Measurements from ENCODE around the gene SLC12A8.

The SLC12A8 gene

DNA sequence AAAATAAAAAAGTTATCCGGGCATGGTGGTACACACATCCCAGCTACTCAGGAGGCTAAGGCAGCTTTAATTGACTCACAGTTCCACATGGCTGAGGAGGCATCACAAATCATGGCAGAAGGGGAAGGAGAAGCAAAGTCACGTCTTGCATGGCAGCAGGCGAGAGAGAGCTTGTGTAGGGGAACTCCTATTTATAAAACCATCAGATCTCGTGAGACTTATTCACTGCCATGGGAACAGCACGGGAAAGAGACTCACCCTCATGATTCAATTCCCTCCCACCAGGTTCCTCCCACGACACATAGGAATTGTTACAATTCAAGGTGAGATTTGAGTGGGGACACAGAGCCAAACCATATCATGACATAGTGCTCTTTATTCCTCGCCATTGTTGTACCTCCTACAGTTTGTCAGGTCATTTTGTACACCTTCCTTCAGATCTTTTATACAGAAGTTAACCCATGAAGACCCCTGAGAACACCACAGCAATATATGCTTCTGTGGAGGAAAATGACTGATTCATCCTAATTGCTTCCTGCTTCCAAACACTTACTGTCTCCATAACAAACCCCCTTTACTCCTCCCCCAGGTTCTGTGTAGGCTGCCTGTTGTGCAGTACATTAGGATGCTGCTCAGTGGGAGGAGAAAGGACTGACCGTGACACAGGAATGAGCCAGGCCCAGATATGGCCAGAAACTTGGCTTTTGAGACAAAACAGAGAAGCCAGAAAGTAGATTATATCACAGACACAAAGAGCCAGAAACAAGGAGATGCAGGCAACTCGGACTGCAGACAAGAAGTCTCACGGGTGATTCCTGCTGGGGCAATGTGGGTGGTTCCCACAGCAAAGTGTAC, 88.9 kb downstream of the SLC12A8 start:
- no peak overlapping the region for H3K4me3 ChIP-seq (ENCODE audit: low read length)
- no peak for DNase-seq (ENCODE audit: low read depth, low spot score)

DNA sequence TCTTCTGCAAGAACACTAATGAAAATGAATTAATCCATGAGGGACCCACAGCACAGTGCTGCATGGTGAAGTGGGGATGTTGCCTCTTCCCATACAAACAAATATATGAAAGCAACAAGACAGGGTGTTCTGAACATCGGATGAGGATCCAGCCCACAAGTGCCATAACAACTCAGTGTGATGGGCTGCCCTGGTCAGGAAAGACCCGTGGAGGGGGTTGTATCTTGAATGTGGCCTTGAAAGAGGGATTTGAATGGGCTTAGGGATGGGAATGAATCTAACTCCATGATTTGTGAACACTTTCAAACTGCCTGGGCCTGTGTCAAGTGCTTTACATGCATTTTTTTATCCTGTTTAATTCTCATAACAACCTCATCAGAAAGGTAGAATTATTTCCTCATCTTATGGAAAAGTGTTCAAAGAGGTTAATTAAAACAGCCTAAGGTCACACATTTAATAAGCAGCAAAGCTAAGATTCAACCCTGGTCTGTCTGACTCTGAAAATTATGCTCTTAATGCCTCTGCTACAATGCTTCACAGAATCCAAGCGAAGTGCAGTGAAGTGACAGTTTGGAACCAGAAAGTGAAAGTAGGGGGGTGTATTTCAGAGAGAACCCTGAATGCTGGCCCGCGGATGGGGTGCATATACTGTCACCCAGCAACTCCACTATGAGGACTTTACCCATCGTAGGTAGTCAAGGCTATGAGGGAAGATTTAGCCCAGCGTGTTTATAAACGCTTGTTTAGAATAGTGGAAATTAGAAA, 91.1 kb downstream of the SLC12A8 start:
- H3K4me3 ChIP-seq (ENCODE audit: low read length) = no peak overlapping the region
- no peak for DNase-seq (ENCODE audit: low read depth, low spot score)

DNA sequence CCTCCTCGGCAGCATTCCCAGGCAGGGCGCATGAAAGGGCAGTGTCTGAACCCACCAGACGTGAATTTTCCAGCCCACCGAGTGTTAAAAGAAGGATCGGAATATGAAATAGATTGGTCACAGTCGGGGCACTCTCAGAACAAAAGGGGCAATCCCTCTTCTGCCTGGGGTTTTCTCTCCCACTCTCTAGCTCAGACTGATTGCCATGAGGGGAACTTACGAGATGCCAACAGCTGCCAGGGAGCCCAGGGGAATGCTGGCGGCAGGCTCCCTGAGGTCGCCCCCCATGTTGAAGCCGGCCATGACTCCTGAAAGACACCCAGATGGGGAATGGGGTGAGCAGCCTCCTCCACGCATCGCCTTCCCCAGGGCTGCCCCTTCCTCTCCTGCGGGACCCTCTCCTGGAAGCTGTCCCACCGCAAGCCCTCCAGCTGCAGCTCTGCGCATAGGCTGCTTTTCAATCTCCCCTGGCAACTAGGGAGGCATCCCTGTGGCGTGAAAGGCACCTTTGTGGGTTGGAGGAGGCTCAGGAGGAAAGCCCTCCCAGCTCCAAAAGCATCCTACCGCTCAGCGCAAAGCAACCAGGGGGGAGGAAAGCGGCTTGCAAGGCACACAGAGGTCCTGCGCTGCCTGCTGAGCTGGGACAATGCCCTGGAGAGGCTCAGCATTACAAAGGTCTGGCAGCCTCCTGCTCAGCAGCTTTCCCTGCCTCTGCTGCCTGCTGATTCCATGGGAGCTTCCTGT, 92.0 kb downstream of the SLC12A8 start:
- DNase-seq (ENCODE audit: low read depth, low spot score) = no peak
- no peak overlapping the region for H3K4me3 ChIP-seq (ENCODE audit: low read length)

DNA sequence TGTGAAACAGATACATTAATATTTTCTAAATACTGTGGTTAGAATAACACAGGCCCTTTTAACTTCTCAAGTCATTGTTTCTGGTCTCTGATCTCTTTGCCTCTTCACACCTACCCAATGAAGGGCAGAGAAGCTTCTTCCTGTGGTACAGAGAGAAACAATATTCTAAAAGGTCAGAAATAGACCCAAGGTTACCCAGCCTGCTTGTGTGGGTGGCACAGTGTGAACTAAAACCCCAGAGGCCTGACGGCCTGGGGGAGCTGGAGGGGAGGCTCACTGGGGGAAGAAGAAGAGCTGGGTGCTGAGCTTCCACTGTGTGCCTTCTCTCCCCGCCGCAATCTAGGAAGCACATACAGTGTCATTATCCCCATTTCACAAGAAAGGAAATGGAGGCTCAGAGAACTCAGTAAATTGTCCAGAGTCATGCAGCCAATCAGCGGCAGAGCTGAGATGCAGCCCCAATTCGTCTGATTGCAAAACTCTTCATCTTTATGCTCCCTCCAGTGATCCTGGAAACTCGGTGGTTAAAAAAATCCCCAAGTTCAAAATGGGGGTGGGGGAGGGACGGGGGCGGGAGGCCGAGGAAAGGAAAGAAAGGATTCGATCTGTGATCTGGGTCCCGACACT, 92.7 kb downstream of the SLC12A8 start:
- DNase-seq (ENCODE audit: low read depth, low spot score) = no peak
- no peak overlapping the region for H3K4me3 ChIP-seq (ENCODE audit: low read length)

DNA sequence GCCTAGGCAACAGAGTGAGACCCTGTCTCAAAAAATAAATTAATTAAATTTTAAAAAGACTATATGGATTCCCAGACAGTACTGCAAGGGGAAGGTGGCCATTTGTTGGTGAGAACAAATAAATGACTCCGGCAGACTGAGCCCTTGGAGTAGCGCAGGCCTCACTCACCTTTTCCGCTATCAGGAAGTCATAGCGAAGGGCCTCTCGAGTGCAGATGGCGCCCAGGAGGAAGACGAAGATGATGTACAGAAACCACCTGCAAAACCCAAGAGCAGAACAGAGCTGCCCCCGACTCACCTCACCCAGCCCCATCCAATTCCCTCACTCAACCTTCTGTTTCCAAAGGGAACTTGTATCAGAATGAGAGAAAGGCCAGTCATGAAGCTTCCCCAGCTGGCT, 93.9 kb downstream of the SLC12A8 start:
- H3K4me3 ChIP-seq (ENCODE audit: low read length) = no peak overlapping the region
- no peak for DNase-seq (ENCODE audit: low read depth, low spot score)

DNA sequence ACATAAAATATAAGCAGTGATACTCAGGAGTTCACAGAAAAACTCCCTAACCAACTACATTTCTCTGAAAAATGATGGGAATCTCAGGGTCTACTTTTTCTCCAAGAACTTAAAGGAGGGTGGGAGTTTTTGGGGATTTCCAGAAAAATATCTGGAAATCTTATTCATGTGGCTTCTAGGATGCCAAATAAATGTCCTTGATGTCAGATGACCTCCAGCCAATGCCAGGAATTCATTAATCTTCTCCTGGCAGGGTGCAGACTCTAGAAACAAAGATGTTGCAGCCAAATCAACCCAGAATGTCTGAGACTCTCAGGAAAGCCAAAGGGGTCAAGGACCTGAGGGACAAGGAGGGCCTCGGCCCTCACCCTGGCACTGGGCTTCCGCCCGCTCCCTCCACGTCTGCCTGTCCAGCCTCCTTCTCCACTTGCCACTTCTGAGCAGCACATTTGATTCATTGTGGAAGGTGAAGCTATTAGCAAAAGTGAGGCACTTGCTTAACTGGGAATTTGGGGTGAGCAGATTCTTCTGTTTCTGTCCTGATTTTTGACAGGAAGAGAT, 94.8 kb downstream of the SLC12A8 start:
- DNase-seq (ENCODE audit: low read depth, low spot score) = no peak

DNA sequence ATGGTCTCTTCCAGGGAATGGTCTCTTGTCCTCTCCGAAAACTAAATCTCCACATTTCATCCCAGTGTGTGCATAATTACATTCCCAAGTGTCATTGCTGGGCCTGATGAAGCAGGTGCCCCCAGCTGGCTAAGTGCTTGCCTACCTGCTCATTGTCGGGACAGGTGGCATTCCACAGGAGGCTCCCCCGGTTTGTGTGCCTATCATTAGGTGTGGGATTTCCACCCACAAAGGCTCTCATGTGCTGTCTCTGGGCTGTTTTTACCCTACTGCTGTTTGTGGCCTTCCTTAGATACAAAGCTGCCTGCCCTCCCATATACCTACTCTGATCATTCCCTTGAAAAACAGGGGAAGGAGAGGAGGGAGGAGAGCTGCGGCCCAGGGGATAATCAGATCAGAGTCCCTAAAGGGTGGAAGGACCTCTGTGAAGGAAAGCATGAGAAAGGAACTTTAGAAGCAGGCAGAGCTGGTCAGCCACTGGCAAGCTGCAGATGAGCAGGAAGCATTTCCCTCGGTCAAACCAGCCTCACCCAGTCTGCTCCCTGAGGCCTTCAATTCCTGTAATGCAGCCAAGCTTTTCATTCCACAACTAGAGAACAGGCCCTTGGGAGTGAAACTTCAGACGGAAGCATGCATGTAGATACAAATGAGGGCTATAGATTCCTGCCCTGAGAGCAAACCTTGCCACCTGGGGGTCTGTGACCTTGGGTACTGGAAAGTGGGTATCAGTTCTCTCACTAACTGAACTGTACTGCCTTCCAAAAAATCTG, 96.1 kb downstream of the SLC12A8 start:
- no peak overlapping the region for H3K4me3 ChIP-seq (ENCODE audit: low read length)
- no peak for DNase-seq (ENCODE audit: low read depth, low spot score)

More for the DNA sequence above, 94.8 kb downstream of the SLC12A8 start:
- H3K4me3 ChIP-seq (ENCODE audit: low read length) = no peak overlapping the region

DNA sequence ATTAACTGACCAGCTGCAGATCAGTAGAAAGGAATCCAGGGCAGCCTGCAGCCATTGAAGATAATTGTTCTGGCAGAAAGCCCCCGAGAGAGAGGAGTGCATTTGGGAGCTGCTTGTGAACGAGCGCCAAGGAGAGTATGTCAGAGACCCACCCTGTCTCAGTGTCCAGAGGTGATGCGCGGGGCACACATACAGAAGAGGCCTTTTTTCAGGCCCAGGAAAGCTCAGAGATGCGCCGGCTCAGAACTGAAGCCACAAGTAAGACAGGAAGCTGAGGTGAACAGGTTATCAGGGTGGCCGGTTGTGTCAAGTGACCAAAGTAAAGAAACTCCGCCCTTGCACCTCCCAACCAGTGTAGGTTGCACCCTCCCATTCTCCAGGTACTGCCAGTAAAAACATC, 96.9 kb downstream of the SLC12A8 start:
- H3K4me3 ChIP-seq (ENCODE audit: low read length) = no peak overlapping the region
- DNase-seq (ENCODE audit: low read depth, low spot score) = no peak

DNA sequence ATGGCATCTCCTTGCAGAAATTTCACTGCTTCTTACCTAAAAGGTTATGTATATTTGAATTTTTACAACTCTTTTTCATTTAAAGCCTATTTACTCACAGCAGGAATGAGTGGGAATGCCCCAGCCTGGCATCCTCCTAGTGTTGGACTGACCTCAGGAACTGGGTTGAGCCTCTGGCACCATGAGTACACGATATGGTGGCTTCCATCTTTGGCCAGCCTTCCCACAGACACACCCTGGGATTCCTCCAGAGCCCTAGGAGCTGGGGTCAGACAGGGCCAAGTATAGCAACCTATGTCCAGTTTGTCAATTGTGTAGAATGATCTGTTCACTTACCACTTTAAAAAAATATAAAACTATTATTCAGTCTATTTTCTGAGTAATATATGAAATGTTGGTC, 99.6 kb downstream of the SLC12A8 start:
- H3K4me3 ChIP-seq (ENCODE audit: low read length) = no peak overlapping the region
- DNase-seq (ENCODE audit: low read depth, low spot score) = no peak

DNA sequence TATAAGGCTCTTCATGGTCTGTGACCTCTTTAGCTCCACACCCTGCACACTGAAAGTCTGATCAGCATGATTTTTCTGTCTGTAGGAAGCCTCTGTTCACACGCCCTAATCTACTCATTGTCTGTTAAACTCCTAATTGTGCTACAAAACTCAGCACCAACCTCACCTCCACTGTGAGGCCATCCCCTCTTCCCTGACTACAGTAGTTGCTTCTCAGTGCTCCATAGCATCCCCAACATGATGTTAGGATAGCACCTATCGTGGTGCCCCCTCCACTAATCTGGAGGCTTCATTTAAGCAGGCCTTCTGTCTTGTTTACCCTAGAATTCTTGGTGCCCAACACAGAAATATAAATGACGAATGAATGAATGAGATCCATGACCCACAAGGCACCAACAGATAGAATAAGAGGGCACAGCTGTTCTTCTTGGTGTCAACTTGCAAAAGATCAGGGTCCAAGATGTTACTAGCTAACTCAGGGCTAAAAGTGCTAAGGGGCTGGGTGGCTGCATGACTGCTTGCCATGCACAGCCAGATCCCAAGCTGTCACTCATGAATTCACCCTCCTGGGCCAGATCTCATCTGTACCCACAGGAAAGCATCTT, 101.6 kb downstream of the SLC12A8 start:
- no peak for DNase-seq (ENCODE audit: low read depth, low spot score)
- no peak overlapping the region for H3K4me3 ChIP-seq (ENCODE audit: low read length)

DNA sequence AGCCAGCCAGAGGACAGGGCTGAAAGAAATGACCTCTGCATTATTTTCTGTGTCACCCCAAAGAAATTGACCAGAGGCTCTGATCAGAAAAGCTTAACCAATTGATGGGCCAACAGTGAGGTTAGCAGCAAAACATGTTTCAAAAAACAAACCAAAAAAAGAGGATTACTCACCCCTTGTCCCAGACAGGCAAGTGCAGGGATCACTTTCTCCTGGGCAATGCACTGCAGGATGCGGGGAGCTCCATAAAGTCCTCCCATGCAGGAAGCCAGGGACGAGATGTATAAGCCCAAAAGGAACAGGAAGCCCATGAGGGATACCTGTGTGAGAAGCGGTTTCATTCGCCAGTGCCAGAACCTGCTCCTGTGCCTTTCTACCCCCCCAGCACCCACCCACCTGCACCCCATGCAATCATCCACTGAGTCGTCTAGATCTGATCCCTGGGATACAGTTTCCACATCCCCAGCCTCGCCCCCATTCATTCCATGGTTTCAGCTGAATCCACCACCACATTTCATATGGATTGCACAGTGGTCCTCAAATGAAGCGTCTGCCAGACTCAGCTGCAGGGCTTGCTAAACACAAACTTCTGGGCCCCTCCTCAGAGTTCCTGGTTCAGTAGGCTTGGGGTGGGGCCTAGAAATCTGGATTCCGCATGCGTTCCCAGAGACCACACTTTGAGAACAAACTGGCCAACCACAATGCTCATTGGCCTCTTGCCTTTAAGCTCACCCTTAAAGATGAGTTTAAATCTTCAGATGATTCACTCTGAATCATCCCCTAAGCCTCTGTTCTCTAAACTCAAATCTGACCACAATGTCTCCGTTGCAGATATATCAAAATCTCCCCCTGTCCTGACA, 102.3 kb downstream of the SLC12A8 start:
- DNase-seq (ENCODE audit: low read depth, low spot score) = no peak
- no peak overlapping the region for H3K4me3 ChIP-seq (ENCODE audit: low read length)

DNA sequence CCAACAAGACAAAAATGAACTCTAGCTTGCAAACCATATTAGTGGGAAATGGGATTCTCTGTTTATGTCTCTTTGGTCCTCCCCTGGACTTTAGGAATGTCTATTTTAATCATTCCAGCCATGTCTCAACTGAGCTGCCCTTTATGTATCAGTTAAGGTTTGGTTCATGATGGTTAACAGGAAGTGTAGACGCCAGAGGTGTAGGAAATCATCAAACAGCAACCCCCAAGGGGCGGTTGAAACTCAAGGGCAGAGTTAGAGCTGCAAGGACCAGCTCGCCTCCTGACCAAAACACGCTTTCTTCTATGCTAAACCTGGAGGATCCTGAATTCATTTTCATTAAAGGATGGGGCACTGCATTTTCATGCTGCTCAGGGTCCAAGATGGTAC, 103.0 kb downstream of the SLC12A8 start:
- H3K4me3 ChIP-seq (ENCODE audit: low read length) = no peak overlapping the region
- no peak for DNase-seq (ENCODE audit: low read depth, low spot score)

DNA sequence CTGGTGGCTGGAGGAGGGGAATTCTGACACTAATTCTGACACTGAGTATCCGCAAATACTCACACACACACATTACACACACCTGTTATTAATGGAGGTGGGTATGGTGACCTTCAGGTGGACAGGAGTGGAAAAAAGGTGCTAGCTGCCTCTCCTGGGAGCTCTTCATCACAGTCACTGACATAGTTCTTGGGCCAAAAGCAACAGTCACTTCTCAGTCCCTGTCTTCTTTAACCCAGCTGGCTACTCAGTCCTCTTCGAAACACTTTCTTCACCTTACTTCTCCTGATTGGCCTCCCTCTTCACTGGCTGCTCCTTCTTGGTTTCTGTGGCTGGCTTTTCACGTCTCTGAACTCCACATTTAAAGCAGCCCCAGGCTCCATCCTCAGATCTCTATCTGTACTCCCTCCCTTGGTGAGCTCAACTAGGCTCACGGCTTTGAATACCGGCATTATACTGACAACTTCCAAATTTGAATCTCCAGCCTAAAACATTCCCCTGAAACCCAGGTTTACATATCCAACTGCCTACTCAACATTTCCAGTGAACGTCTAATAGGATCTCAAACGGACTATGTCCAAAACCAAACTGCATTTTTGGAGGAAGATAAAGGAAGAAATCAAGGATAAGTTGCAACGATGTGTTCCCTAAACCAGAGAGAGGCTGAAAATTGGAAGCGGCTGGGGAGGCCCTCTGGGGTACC, 103.6 kb downstream of the SLC12A8 start:
- H3K4me3 ChIP-seq (ENCODE audit: low read length) = no peak overlapping the region
- DNase-seq (ENCODE audit: low read depth, low spot score) = no peak

DNA sequence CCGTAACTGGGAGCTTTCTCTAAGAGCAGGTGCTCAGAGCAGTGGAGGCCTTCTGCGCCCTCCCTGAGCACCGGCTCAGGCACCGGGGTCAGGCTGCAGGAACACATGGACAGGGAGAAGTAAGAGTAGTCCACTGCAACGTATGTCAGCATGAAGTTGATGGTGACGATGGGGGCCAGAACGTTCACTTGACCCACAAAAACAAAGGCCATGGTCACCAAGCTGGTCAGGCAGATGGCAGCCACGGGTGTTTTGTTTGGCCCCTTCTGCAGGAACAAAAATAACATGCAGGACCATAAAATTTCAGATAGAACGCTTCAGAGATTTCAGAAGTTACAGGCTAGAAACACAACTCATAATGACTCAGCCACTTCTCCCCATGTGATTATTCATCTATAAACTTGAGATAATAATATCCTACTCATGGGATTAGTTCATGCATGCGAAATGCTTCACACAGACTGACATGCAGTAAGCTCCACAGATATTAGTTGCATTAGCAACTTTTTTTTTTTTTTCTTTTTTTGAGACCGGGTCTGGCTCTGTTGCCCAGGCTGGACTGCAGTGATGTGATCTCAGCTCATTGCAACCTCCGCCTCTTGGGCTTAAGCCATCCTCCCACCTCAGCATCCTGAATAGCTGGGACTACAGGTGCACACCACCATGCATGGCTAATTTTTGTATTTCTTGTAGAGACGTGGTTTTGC, 104.5 kb downstream of the SLC12A8 start:
- DNase-seq (ENCODE audit: low read depth, low spot score) = no peak

DNA sequence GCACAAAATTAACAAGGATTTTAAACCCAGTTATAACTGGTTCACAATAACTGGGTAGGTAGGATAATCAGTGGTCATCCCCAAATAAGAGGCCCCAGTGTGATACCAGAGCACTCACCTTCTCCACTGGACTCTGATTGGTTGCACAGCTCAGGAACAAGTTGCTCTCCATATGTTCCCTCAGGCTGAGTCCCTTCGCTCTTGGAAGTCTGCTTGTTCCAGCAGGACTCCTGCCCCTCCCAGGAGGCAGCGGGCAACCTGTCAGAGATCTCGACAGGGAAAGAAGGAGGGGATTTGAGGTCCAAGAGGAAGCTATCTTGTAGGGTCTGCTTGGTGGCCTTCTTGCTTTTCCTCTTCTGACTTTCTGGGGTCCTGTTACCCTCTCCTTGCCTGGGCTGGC, 105.2 kb downstream of the SLC12A8 start:
- DNase-seq (ENCODE audit: low read depth, low spot score) = no peak
- no peak overlapping the region for H3K4me3 ChIP-seq (ENCODE audit: low read length)

More for the DNA sequence above, 104.5 kb downstream of the SLC12A8 start:
- H3K4me3 ChIP-seq (ENCODE audit: low read length) = no peak overlapping the region

DNA sequence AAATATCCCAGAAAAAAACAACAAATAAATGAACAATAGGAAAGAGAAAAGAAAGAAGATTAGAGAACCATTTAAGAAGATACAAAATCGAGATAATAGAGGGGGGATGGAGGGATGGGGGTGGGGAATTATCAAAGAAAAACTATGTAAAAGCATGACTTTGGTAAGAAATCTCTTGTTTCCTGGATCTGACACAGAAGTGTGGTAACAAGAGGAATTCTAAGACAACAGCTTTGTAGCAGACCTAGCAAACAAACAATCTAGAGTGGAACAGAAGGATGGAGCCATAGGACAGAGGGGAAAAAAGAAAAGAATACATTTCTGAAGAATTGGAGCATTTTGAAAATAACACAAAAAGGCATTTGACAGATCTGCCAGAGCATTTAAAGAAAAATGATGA, 107.4 kb downstream of the SLC12A8 start:
- no peak for DNase-seq (ENCODE audit: low read depth, low spot score)
- H3K4me3 ChIP-seq (ENCODE audit: low read length) = no peak overlapping the region
